Urothelium cell line (cell line): ENCODE results near the gene DNM1.

Experiments used
- DNase-seq: peaks from one replicate; pipeline ENCODE4 v3.0.0; 2011; ENCODE audit warnings: low spot score, mixed read lengths
- FAIRE-seq: peaks from 2 replicates; lab custom pipeline; 2011; peaks lifted over from hg19 to GRCh38; lab: Jason Lieb, UNC

The DNM1 gene

DNA sequence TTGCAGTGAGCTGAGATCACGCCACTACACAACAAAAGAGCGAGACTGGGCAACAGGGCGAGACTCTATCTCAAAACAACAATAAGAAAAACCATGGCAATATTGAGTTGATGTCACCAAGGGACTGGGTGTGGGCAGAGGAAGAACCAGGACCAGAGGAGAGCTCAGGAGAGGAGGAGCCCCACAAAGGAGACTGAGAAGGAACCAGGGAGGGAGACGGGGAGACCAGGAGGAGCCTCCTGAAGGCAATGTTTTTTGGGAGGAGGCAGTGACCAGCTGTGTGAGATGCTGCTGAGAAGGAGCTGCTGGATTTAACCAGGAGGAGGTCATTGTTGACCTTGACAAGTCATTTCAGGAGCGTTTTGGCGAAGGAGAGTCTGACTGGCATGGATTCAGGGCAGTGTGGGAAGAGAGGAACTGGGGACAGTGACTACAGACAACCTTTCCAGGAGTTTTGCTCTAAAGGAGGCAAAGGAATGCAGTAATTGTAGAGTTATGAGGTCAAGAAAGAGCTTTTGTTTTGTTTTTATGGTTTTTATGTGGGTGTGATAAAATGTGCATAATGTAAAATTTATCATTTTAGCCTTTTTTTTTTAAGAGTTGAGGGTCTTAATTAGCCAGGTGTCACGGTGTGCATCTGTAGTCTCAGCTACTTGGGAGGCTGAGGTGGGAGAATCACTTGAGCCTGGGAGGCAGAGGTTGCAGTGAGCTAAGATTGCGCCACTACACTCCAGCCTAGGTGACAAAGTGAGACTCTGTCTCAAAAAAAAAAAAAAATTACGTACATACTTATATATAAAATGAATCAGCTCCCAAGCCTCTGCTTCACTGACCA lies 101.2 kb downstream of the DNM1 start:
- no peak for FAIRE-seq
- no peak for DNase-seq
